CD4-positive, alpha-beta T cell (primary cell): Measurements from ENCODE around the gene ENTR1. TPM values are rescaled to one million over a fixed set of nuclear protein-coding genes. Genes with fewer than 3 reads are reported as not detected.

ENCODE experiments used
- ATAC-seq: fragments of 200-7000 bp; cut with Tn5 transposase; one replicate; pipeline ENCODE4 v1.10.0; 2022; ENCODE audit warnings: mild to moderate bottlenecking; ENCODE audit not compliant: poor library complexity
- CTCF ChIA-PET: fragments of 350-600 bp; sonication (Branson Sonifier 250); formaldehyde crosslinking; loops from one replicate; lab custom pipeline; 2021; ENCODE audit warnings: antibody characterized with exemption, inconsistent platforms; lab: Charles Lee
- POLR2A ChIA-PET: fragments of 350-600 bp; sonication (Branson Sonifier 250); formaldehyde crosslinking; loops from one replicate; lab custom pipeline; 2021; ENCODE audit warnings: antibody characterized with exemption, inconsistent platforms; lab: Charles Lee
- DNase-seq, 14 experiments: peaks; one replicate each; pipeline ENCODE4 v3.0.0-alpha.2; 2013 to 2020; ENCODE audit warnings: mixed read lengths in 2 of 14
- H3K27ac ChIP-seq, 2 donors: one replicate each; pipeline versions ENCODE4 v1.5.1 to v1.7.0; 2013; ENCODE audit warnings: low read length in 2 of 2, low read depth in 1 of 2, mild to moderate bottlenecking in 1 of 2
- H3K27me3 ChIP-seq, 2 experiments: 1 replicate in 1 of 2; 2 replicates in 1 of 2; pipeline versions ENCODE4 v1.6.1 to v1.7.0; 2013; ENCODE audit warnings: low read length in 2 of 2, control low read depth in 1 of 2, mild to moderate bottlenecking in 1 of 2, moderate library complexity in 1 of 2; ENCODE audit not compliant: insufficient read depth in 2 of 2, control insufficient read depth in 1 of 2
- H3K36me3 ChIP-seq: one replicate; pipeline ENCODE4 v1.6.1; 2013; ENCODE audit warnings: low read length, control low read depth; ENCODE audit not compliant: insufficient read depth
- H3K4me1 ChIP-seq: one replicate; pipeline ENCODE4 v1.6.1; 2013; ENCODE audit warnings: low read length, control low read depth; ENCODE audit not compliant: insufficient read depth
- H3K4me3 ChIP-seq: one replicate; pipeline ENCODE4 v1.5.1; 2013; ENCODE audit warnings: mild to moderate bottlenecking, low read length, moderate library complexity
- H3K9me3 ChIP-seq, 2 experiments: 1 replicate in 1 of 2; 2 replicates in 1 of 2; pipeline versions ENCODE4 v1.6.1 to v1.7.0; 2013; ENCODE audit warnings: low read length in 2 of 2, mild to moderate bottlenecking in 2 of 2, control low read depth in 1 of 2, moderate library complexity in 1 of 2; ENCODE audit not compliant: control insufficient read depth in 1 of 2, insufficient read depth in 1 of 2
- H3K27ac Mint-ChIP-seq: one replicate; pipeline ENCODE4 v1.8.0; 2020; ENCODE audit warnings: mixed read lengths
- H3K27me3 Mint-ChIP-seq: one replicate; pipeline ENCODE4 v1.8.0; 2021; ENCODE audit warnings: mixed read lengths
- H3K36me3 Mint-ChIP-seq: one replicate; pipeline ENCODE4 v1.8.0; 2021; ENCODE audit warnings: low read depth, mixed read lengths
- H3K4me1 Mint-ChIP-seq: one replicate; pipeline ENCODE4 v1.8.0; 2021; ENCODE audit warnings: low read depth, mixed read lengths
- H3K4me3 Mint-ChIP-seq: one replicate; pipeline ENCODE4 v1.8.0; 2020; ENCODE audit warnings: mild to moderate bottlenecking, mixed read lengths
- H3K9me3 Mint-ChIP-seq: one replicate; pipeline ENCODE4 v1.8.0; 2020; ENCODE audit warnings: mixed read lengths
- intact Hi-C, 2 experiments: fragments of 100-400 bp; cut with DNase I in 1 of 2; cut with micrococcal nuclease in 1 of 2; formaldehyde crosslinking; loops; one replicate each; pipeline versions ENCODE4 v1.15.1 to v1.9.0; 2023 to 2025; cut with DNase I, micrococcal nuclease
- total RNA-seq, 174 experiments: library from RNA in 2 of 174; stranded (reverse) in 2 of 174; gene quantifications; one replicate each; pipeline ENCODE4 v1.2.3 and lab custom pipeline; 2021 to 2026
- TF ChIP-seq, protein P1 (sequence below): fragments of 200-600 bp; IDR thresholded peaks from one replicate; pipeline ENCODE4 v1.8.0; 2022; ENCODE audit warnings: antibody characterized with exemption, mild to moderate bottlenecking

Gene ENTR1
- total RNA-seq, 2 experiments from 2014 or later, result 37.7 to 43.2 TPM

DNA sequence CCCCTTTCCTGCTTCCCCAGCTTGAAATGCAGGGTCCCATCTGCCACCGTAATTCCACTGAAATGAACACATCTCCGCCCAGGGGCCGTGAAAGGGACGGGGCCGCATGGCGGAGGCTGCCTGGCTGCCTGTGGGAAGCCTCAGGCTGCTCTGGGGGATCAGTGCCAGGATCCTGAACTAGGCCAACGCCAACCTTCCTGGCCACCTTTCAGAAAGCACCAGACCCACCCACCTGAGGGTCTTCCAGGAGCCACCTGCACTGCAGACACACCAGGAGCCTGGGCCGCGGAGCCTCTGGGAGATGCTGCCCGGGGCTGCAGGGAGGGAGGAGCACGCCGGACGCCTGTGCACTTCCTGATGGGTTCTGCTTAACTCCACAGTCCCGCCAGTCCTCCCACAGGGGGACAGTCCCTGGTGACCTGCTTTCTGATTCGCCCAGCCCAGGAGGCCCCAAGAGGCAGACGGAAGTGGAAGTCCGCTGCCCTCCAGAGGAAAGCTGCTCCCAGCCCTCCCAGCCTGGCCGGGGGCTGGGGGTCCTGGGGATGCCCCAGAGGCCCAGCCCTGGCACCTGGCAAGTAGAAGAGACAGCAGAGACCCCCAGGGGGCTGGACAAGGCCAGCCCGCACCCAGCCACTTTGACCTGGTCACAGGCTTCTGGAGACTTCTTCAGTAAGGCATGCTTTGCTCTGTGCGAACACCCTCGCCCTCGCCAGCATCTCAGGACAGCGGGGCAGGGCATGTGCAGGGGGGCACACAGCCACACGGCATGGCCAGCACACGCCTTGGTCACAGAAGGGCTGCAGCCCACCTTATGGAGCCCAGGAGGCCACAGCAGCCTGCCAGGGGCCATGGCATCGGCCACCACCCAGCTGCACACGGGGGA, 36.9 kb downstream of the ENTR1 start, which contains the start of gene CARD9:
CARD9 (minus strand) TSS at position 370 of the 883 bp plus-strand sequence. CDS start 1,591 bp downstream, outside the sequence.
- H3K27ac ChIP-seq, result no peak within 1 kb of the TSS
- H3K27ac Mint-ChIP-seq, result no peak within 1 kb of the TSS
- H3K9me3 ChIP-seq, result no peaks in the 10 kb centered on the region
- H3K36me3 Mint-ChIP-seq, result no peaks in the 10 kb centered on the region
- H3K4me1 Mint-ChIP-seq, result no peaks in the 10 kb centered on the region
- H3K4me1 ChIP-seq, result peaks cover 4% of the 10 kb centered on the region
- DNase-seq (peak in 2 of 14 experiments; percentile 46 to 54), ATAC-seq (no peak)
- POLR2A ChIA-PET, result no interaction called here
- TF ChIP-seq, protein P1, sequence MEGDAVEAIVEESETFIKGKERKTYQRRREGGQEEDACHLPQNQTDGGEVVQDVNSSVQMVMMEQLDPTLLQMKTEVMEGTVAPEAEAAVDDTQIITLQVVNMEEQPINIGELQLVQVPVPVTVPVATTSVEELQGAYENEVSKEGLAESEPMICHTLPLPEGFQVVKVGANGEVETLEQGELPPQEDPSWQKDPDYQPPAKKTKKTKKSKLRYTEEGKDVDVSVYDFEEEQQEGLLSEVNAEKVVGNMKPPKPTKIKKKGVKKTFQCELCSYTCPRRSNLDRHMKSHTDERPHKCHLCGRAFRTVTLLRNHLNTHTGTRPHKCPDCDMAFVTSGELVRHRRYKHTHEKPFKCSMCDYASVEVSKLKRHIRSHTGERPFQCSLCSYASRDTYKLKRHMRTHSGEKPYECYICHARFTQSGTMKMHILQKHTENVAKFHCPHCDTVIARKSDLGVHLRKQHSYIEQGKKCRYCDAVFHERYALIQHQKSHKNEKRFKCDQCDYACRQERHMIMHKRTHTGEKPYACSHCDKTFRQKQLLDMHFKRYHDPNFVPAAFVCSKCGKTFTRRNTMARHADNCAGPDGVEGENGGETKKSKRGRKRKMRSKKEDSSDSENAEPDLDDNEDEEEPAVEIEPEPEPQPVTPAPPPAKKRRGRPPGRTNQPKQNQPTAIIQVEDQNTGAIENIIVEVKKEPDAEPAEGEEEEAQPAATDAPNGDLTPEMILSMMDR, result no peak
- no peaks in the 10 kb centered on the region for H3K9me3 Mint-ChIP-seq
- H3K36me3 ChIP-seq, result no peaks in the 10 kb centered on the region
- CTCF ChIA-PET, result no interaction called here
- intact Hi-C loops, result no loop called here
- H3K4me3 ChIP-seq, result peak within 1 kb of the TSS; percentile 37
- H3K4me3 Mint-ChIP-seq, result no peak within 1 kb of the TSS
- peaks cover 4 to 7% of the 10 kb centered on the region in 2 experiments for H3K27me3 ChIP-seq
- H3K27me3 Mint-ChIP-seq, result no peaks in the 10 kb centered on the region

DNA sequence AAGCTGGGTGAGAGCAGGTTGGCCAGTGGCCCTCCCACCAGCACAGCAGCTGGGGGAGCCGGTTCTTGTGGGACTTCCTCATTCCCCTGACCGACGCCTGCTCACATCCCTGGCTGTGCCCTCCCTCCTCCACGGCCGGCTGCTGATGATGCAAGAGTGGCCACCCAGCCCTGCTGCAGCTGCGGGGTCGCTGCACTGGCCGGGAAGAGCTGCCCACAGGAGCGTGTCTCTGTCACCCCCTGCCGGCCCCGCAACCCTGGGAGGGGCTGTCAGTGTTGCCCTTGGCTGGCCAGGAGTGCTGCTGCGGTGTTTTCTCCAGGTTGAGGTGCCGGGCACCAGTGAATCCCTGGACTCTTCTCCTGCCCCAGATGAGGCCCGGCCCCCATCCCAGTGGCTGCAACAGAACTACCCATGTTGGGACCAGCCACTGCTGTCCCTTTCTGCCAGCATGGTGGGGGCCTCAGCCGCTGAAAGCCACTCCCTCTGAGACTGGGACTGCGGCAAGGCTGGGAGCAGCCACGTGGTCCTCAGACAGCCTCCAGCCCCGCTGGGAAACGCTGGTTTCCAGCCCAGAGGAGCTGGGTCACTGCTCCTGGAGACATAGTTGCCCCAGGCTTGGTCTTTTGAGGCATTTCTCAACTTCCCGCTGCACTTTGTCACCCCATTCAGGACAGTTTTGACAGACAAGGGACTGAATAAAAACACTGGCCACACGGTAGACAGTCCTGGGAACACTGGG, 37.7 kb downstream of the ENTR1 start:
- Mint-ChIP-seq H3K9me3 (no peaks in the 10 kb centered on the region), H3K36me3 (no peaks in the 10 kb centered on the region), H3K27me3 (no peaks in the 10 kb centered on the region), H3K4me1 (no peaks in the 10 kb centered on the region), H3K4me3 (no peak overlapping the region), H3K27ac (no peak overlapping the region)
- Histone ChIP-seq H3K27me3 (peaks cover 4 to 7% of the 10 kb centered on the region in 2 experiments), H3K36me3 (no peaks in the 10 kb centered on the region), H3K9me3 (no peaks in the 10 kb centered on the region), H3K4me1 (peaks cover 4% of the 10 kb centered on the region), H3K27ac (no peak overlapping the region), H3K4me3 (peak overlapping the region; percentile 37)
- ChIA-PET POLR2A (no interaction called here), CTCF (no interaction called here)
- intact Hi-C loops, result no loop called here
- ATAC-seq, result no peak
- DNase-seq, result peak in 2 of 14 experiments; percentile 52 to 55
- TF ChIP-seq, protein P1, result no peak

DNA sequence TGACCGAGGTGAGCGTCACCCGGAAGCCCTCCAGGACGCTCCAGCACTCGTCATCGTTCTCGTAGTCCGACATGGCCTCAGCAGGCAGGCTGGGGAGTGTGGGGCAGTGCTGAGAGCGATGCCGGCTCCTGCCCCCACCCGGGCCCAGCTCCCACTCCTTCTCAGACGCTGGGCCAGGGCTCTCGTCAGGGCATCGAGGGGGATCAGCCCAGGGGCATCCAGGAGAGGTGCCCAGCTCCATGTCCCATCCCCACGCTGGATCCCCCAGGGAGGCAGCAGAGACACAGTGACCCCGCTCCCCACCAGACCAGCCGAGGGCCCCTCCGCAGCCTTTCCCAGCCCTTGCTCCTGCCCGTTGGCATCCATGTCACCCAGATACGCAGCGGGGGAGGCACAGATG, 38.4 kb downstream of the ENTR1 start:
- Histone ChIP-seq H3K4me3 (no peak overlapping the region), H3K4me1 (peaks cover 4% of the 10 kb centered on the region), H3K9me3 (no peaks in the 10 kb centered on the region), H3K27me3 (peaks cover 4 to 7% of the 10 kb centered on the region in 2 experiments), H3K36me3 (no peaks in the 10 kb centered on the region), H3K27ac (no peak overlapping the region)
- no peaks in the 10 kb centered on the region for H3K4me1 Mint-ChIP-seq
- intact Hi-C loops, result no loop called here
- no peaks in the 10 kb centered on the region for H3K36me3 Mint-ChIP-seq
- no peaks in the 10 kb centered on the region for H3K9me3 Mint-ChIP-seq
- TF ChIP-seq, protein P1, result no peak
- ChIA-PET POLR2A (no interaction called here), CTCF (no interaction called here)
- H3K4me3 Mint-ChIP-seq, result no peak overlapping the region
- ATAC-seq, result no peak
- no peaks in the 10 kb centered on the region for H3K27me3 Mint-ChIP-seq
- no peak for DNase-seq
- no peak overlapping the region for H3K27ac Mint-ChIP-seq
